OCI-LY1 (cell line): ENCODE data around the gene UFC1.

ENCODE experiments used
- H2AFZ ChIP-seq: fragments of 200-600 bp; sonication (generic), shearing (Covaris generic); 2 replicates; pipeline ENCODE4 v1.6.0; 2014; ENCODE audit warnings: antibody characterized with exemption, mild to moderate bottlenecking, low read length
- H3F3A ChIP-seq: fragments of 200-600 bp; sonication (generic), shearing (Covaris generic); 2 replicates; pipeline ENCODE4 v1.6.0; 2014; ENCODE audit warnings: mild to moderate bottlenecking, antibody characterized with exemption, low read length, moderate library complexity; ENCODE audit not compliant: insufficient read depth
- H3K27ac ChIP-seq: fragments of 200-600 bp; sonication (generic); 2 replicates; pipeline ENCODE4 v1.5.1; 2014; ENCODE audit warnings: low read length, mixed run types, mild to moderate bottlenecking, low read depth; ENCODE audit not compliant: poor library complexity, severe bottlenecking
- H3K27me3 ChIP-seq: fragments of 200-600 bp; sonication (generic); 2 replicates; pipeline ENCODE4 v1.6.0; 2014; ENCODE audit warnings: antibody characterized with exemption, mild to moderate bottlenecking, low read length, moderate library complexity; ENCODE audit not compliant: insufficient read depth
- H3K36me3 ChIP-seq: fragments of 200-600 bp; sonication (generic); 2 replicates; pipeline ENCODE4 v1.6.1; 2014; ENCODE audit warnings: mild to moderate bottlenecking, antibody characterized with exemption, low read length, moderate library complexity, mixed read lengths; ENCODE audit not compliant: insufficient read depth
- H3K4me1 ChIP-seq: fragments of 200-600 bp; sonication (generic); 2 replicates; pipeline ENCODE4 v1.5.1; 2014; ENCODE audit warnings: mild to moderate bottlenecking, low read length, moderate library complexity; ENCODE audit not compliant: insufficient read depth, severe bottlenecking
- H3K4me2 ChIP-seq: fragments of 200-600 bp; sonication (generic), shearing (Covaris generic); 2 replicates; pipeline ENCODE4 v1.6.1; 2014; ENCODE audit warnings: low read length
- H3K4me3 ChIP-seq: fragments of 200-600 bp; sonication (generic); 2 replicates; pipeline ENCODE4 v1.5.1; 2014; ENCODE audit warnings: low read length, low read depth, mild to moderate bottlenecking, mixed read lengths; ENCODE audit not compliant: poor library complexity, severe bottlenecking
- H3K79me2 ChIP-seq: fragments of 200-600 bp; shearing (Covaris generic); 2 replicates; pipeline ENCODE4 v1.6.1; 2016; ENCODE audit warnings: mixed run types, low read length, mixed read lengths; ENCODE audit not compliant: insufficient read depth
- H3K9ac ChIP-seq: fragments of 200-600 bp; sonication (generic), shearing (Covaris generic); 2 replicates; pipeline ENCODE4 v1.6.1; 2014; ENCODE audit warnings: mild to moderate bottlenecking, low read length, mixed read lengths
- H3K9me2 ChIP-seq: fragments of 200-600 bp; sonication (generic), shearing (Covaris generic); 2 replicates; pipeline ENCODE4 v1.6.1; 2014; ENCODE audit warnings: low read depth, mild to moderate bottlenecking, low read length, mixed read lengths
- H3K9me3 ChIP-seq: fragments of 200-600 bp; shearing (Covaris generic); 2 replicates; pipeline ENCODE4 v1.6.1; 2014; ENCODE audit warnings: low read length, mixed read lengths
- H4K20me1 ChIP-seq: fragments of 200-600 bp; sonication (generic), shearing (Covaris generic); 2 replicates; pipeline ENCODE4 v1.6.0; 2016; ENCODE audit warnings: mild to moderate bottlenecking, low read length; ENCODE audit not compliant: insufficient read depth
- CTCF ChIP-seq: fragments of 200-600 bp; sonication (generic), shearing (Covaris generic); IDR thresholded peaks from 2 replicates; pipeline ENCODE4 v1.5.1; 2017; ENCODE audit warnings: mild to moderate bottlenecking, antibody characterized with exemption, low read length, moderate library complexity, mixed read lengths
- EZH2 ChIP-seq: fragments of 200-600 bp; sonication (generic), shearing (Covaris generic); IDR thresholded peaks from 2 replicates; pipeline ENCODE4 v1.8.0; 2017; ENCODE audit warnings: borderline replicate concordance, mixed run types, mild to moderate bottlenecking, antibody characterized with exemption, low read length, moderate library complexity, mixed read lengths

UFC1 gene

GRCh38 chr1:161166669-161167548 lies 13.1 kb downstream of the UFC1 start:
- H3K9me3 ChIP-seq, result no peaks in the 10 kb centered on the region
- H3K4me3 ChIP-seq, result peak overlapping the region; percentile 79
- H3K27ac ChIP-seq, result peak overlapping the region; percentile 28
- peaks cover 57% of the 10 kb centered on the region for H3K36me3 ChIP-seq
- peak overlapping the region; percentile 83 for H3K9ac ChIP-seq
- H3K4me2 ChIP-seq, result peak overlapping the region; percentile 91
- H3F3A ChIP-seq, result peaks cover 5% of the 10 kb centered on the region
- no peaks in the 10 kb centered on the region for H3K79me2 ChIP-seq
- H2AFZ ChIP-seq, result no peak overlapping the region
- no peaks in the 10 kb centered on the region for H3K27me3 ChIP-seq
- TF ChIP-seq EZH2 (no peak), CTCF (0 out of 2 replicates have a peak, but pooled peaks have one; percentile 6)
- no peaks in the 10 kb centered on the region for H3K9me2 ChIP-seq
- H3K4me1 ChIP-seq, result peaks cover 21% of the 10 kb centered on the region
- no peaks in the 10 kb centered on the region for H4K20me1 ChIP-seq

GRCh38 chr1:161168906-161169305 lies 15.1 kb downstream of the UFC1 start:
- no peaks in the 10 kb centered on the region for H4K20me1 ChIP-seq
- peaks cover 21% of the 10 kb centered on the region for H3K4me1 ChIP-seq
- H3K36me3 ChIP-seq, result peaks cover 61% of the 10 kb centered on the region
- no peak overlapping the region for H3K4me2 ChIP-seq
- TF ChIP-seq CTCF, result no peak
- TF ChIP-seq EZH2, result no peak
- H3K9ac ChIP-seq, result no peak overlapping the region
- H3K27ac ChIP-seq, result no peak overlapping the region
- H3K79me2 ChIP-seq, result no peaks in the 10 kb centered on the region
- peaks cover 5% of the 10 kb centered on the region for H3F3A ChIP-seq
- H2AFZ ChIP-seq, result no peak overlapping the region
- no peak overlapping the region for H3K4me3 ChIP-seq
- H3K9me2 ChIP-seq, result no peaks in the 10 kb centered on the region
- no peaks in the 10 kb centered on the region for H3K27me3 ChIP-seq
- H3K9me3 ChIP-seq, result no peaks in the 10 kb centered on the region

GRCh38 chr1:161171191-161171590 lies 17.4 kb downstream of the UFC1 start:
- peaks cover 64% of the 10 kb centered on the region for H3K36me3 ChIP-seq

More at GRCh38 chr1:161171191-161171590, 17.4 kb downstream of the UFC1 start:
- H3K9me3 ChIP-seq, result no peaks in the 10 kb centered on the region
- H3K9me2 ChIP-seq, result no peaks in the 10 kb centered on the region
- no peak overlapping the region for H3K9ac ChIP-seq
- H3K27me3 ChIP-seq, result no peaks in the 10 kb centered on the region
- peak; percentile 28; the same call in 1 of the 2 replicates for TF ChIP-seq CTCF
- no peak for TF ChIP-seq EZH2
- no peaks in the 10 kb centered on the region for H4K20me1 ChIP-seq
- peaks cover 21% of the 10 kb centered on the region for H3K4me1 ChIP-seq
- no peaks in the 10 kb centered on the region for H3F3A ChIP-seq
- H3K4me3 ChIP-seq, result no peak overlapping the region
- no peaks in the 10 kb centered on the region for H3K79me2 ChIP-seq
- no peak overlapping the region for H3K4me2 ChIP-seq
- H3K27ac ChIP-seq, result no peak overlapping the region
- H2AFZ ChIP-seq, result no peak overlapping the region
